ENCODE measurements around the gene FBLN5. TPM values are rescaled to one million over a fixed set of nuclear protein-coding genes. Genes with fewer than 3 reads are reported as not detected.
"Not testable (repeated sequence)": the region's sequence is repeated elsewhere in the genome, so short reads cannot be mapped to it uniquely, and the experiment has no call there.

The FBLN5 gene
- total RNA-seq, 1 donor from 2014 or later = 6.9 TPM

GRCh38 chr14:91854327-91854934 is 93.1 kb downstream of the FBLN5 start:
- TF ChIP-seq CTCF (IDR thresholded peaks at IDR 0.05; ENCODE audit: unreplicated experiment) = no peak
- H3K27me3 Mint-ChIP-seq = peaks cover 11% of the 10 kb centered on the region
- no peak overlapping the region for H3K4me3 Mint-ChIP-seq (ENCODE audit: low read depth)
- peaks cover 3% of the 10 kb centered on the region for H3K4me1 Mint-ChIP-seq (ENCODE audit: low read depth)
- no peaks in the 10 kb centered on the region for H3K36me3 Mint-ChIP-seq (ENCODE audit: insufficient read depth)
- no peak overlapping the region for H3K27ac Mint-ChIP-seq
- H3K9me3 Mint-ChIP-seq (ENCODE audit: low read depth) = no peaks in the 10 kb centered on the region
- no peak for DNase-seq (ENCODE audit: low spot score, unreplicated experiment)

GRCh38 chr14:91851563-91851962 is 95.9 kb downstream of the FBLN5 start:
- Mint-ChIP-seq H3K4me1 (ENCODE audit: low read depth) (no peaks in the 10 kb centered on the region), H3K4me3 (ENCODE audit: low read depth) (no peak overlapping the region), H3K36me3 (ENCODE audit: insufficient read depth) (no peaks in the 10 kb centered on the region)

GRCh38 chr14:91848504-91849001 is 98.9 kb downstream of the FBLN5 start:
- Mint-ChIP-seq H3K27me3 (peaks cover 4% of the 10 kb centered on the region), H3K4me3 (ENCODE audit: low read depth) (no peak overlapping the region), H3K9me3 (ENCODE audit: low read depth) (no peaks in the 10 kb centered on the region), H3K27ac (no peak overlapping the region), H3K36me3 (ENCODE audit: insufficient read depth) (no peaks in the 10 kb centered on the region), H3K4me1 (ENCODE audit: low read depth) (no peaks in the 10 kb centered on the region)
- TF ChIP-seq CTCF (IDR thresholded peaks at IDR 0.05; ENCODE audit: unreplicated experiment) = no peak
- DNase-seq (ENCODE audit: low spot score, unreplicated experiment) = no peak

More at GRCh38 chr14:91851563-91851962, 95.9 kb downstream of the FBLN5 start:
- Mint-ChIP-seq H3K27ac (no peak overlapping the region), H3K27me3 (peaks cover 5% of the 10 kb centered on the region), H3K9me3 (ENCODE audit: low read depth) (no peaks in the 10 kb centered on the region)
- TF ChIP-seq CTCF (IDR thresholded peaks at IDR 0.05; ENCODE audit: unreplicated experiment) = no peak
- DNase-seq (ENCODE audit: low spot score, unreplicated experiment) = no peak

- no peak for DNase-seq (ENCODE audit: low spot score, unreplicated experiment)
- H3K9me3 Mint-ChIP-seq (ENCODE audit: low read depth) = no peaks in the 10 kb centered on the region
- TF ChIP-seq CTCF (IDR thresholded peaks at IDR 0.05; ENCODE audit: unreplicated experiment) = no peak
- peaks cover 4% of the 10 kb centered on the region for H3K27me3 Mint-ChIP-seq
- H3K4me1 Mint-ChIP-seq (ENCODE audit: low read depth) = no peaks in the 10 kb centered on the region
- no peak overlapping the region for H3K27ac Mint-ChIP-seq
- no peak overlapping the region for H3K4me3 Mint-ChIP-seq (ENCODE audit: low read depth)
- no peaks in the 10 kb centered on the region for H3K36me3 Mint-ChIP-seq (ENCODE audit: insufficient read depth)
These were observed 99.8 kb downstream of the FBLN5 start for GRCh38 chr14:91847693-91848092.

- no peak for DNase-seq (ENCODE audit: low spot score, unreplicated experiment)
- Mint-ChIP-seq H3K9me3 (ENCODE audit: low read depth) (no peaks in the 10 kb centered on the region), H3K36me3 (ENCODE audit: insufficient read depth) (no peaks in the 10 kb centered on the region), H3K4me3 (ENCODE audit: low read depth) (no peak overlapping the region), H3K27ac (no peak overlapping the region), H3K4me1 (ENCODE audit: low read depth) (no peaks in the 10 kb centered on the region), H3K27me3 (peaks cover 4% of the 10 kb centered on the region)
- no peak for TF ChIP-seq CTCF (IDR thresholded peaks at IDR 0.05; ENCODE audit: unreplicated experiment)
These were observed 101.8 kb downstream of the FBLN5 start for GRCh38 chr14:91845652-91846051.

- not testable (repeated sequence) for H3K27me3 Mint-ChIP-seq; H3K27ac Mint-ChIP-seq; H3K36me3 Mint-ChIP-seq (ENCODE audit: insufficient read depth); DNase-seq (ENCODE audit: low spot score, unreplicated experiment); H3K4me1 Mint-ChIP-seq (ENCODE audit: low read depth); H3K9me3 Mint-ChIP-seq (ENCODE audit: low read depth); H3K4me3 Mint-ChIP-seq (ENCODE audit: low read depth)
These were observed 102.4 kb downstream of the FBLN5 start for GRCh38 chr14:91845056-91845455.

Measured in progenitor cell of endocrine pancreas (in vitro differentiated cells).